GM23338 (cell line): ENCODE results near the gene GRIK2. TPM values are rescaled to one million over a fixed set of nuclear protein-coding genes. Genes with fewer than 3 reads are reported as not detected.

Experiments used
- ATAC-seq: fragments of 200-7000 bp; cut with Tn5 transposase; 3 replicates; pipeline ENCODE4 v1.9.1; 2020
- DNase-seq: peaks from one replicate; pipeline ENCODE4 v3.0.0-alpha.2; 2015; ENCODE audit warnings: low spot score
- H2AFZ ChIP-seq: fragments of 200-600 bp; sonication (generic); 2 replicates; pipeline ENCODE4 v1.8.0; 2016; ENCODE audit warnings: antibody characterized with exemption, mild to moderate bottlenecking, moderate library complexity
- H3F3A ChIP-seq: fragments of 200-600 bp; sonication (generic); replicated peaks from 2 replicates; pipeline ENCODE4 v1.8.0; 2017; ENCODE audit warnings: antibody characterized with exemption, mixed run types, low read depth
- H3K27ac ChIP-seq: fragments of 200-600 bp; sonication (generic); 2 replicates; pipeline ENCODE4 v1.6.1; 2016; ENCODE audit warnings: low read depth
- H3K27me3 ChIP-seq: fragments of 200-600 bp; sonication (generic); 2 replicates; pipeline ENCODE4 v1.8.0; 2016; ENCODE audit warnings: mild to moderate bottlenecking, mixed run types, moderate library complexity; ENCODE audit not compliant: insufficient read depth
- H3K36me3 ChIP-seq: fragments of 200-600 bp; sonication (generic); 2 replicates; pipeline ENCODE4 v1.8.0; 2016; ENCODE audit warnings: mild to moderate bottlenecking; ENCODE audit not compliant: insufficient read depth
- H3K4me1 ChIP-seq: fragments of 200-600 bp; sonication (generic); 2 replicates; pipeline ENCODE4 v1.8.0; 2016; ENCODE audit warnings: mild to moderate bottlenecking, moderate library complexity; ENCODE audit not compliant: insufficient read depth
- H3K4me2 ChIP-seq: fragments of 200-600 bp; sonication (generic); 2 replicates; pipeline ENCODE4 v1.7.1; 2017; ENCODE audit warnings: mixed run types
- H3K4me3 ChIP-seq: fragments of 200-600 bp; sonication (generic); 2 replicates; pipeline ENCODE4 v1.6.1; 2016; ENCODE audit warnings: mixed run types
- H3K79me2 ChIP-seq: fragments of 200-600 bp; sonication (generic); replicated peaks from 2 replicates; pipeline ENCODE4 v1.8.0; 2017; ENCODE audit warnings: mild to moderate bottlenecking; ENCODE audit not compliant: insufficient read depth
- H3K9me2 ChIP-seq: fragments of 200-600 bp; sonication (generic); 2 replicates; pipeline ENCODE4 v1.8.0; 2017; ENCODE audit not compliant: insufficient read depth
- H4K20me1 ChIP-seq: fragments of 200-600 bp; sonication (generic); replicated peaks from 2 replicates; pipeline ENCODE4 v1.8.0; 2017; ENCODE audit warnings: mild to moderate bottlenecking; ENCODE audit not compliant: insufficient read depth
- H3K27ac Mint-ChIP-seq: 2 replicates; pipeline ENCODE4 v1.8.0; 2020; ENCODE audit warnings: inconsistent platforms, mild to moderate bottlenecking, moderate library complexity, mixed read lengths
- H3K27me3 Mint-ChIP-seq: 3 replicates; pipeline ENCODE4 v1.8.0; 2022; ENCODE audit warnings: low read depth, mild to moderate bottlenecking, moderate library complexity, mixed read lengths, inconsistent platforms; ENCODE audit not compliant: insufficient read depth, poor library complexity
- H3K36me3 Mint-ChIP-seq: 3 replicates; pipeline ENCODE4 v1.8.0; 2021; ENCODE audit warnings: low read depth, mild to moderate bottlenecking, inconsistent platforms, moderate library complexity, mixed read lengths
- H3K4me1 Mint-ChIP-seq: 3 replicates; pipeline ENCODE4 v1.8.0; 2020; ENCODE audit warnings: mild to moderate bottlenecking, inconsistent platforms, mixed read lengths
- H3K4me3 Mint-ChIP-seq: 3 replicates; pipeline ENCODE4 v1.8.0; 2021; ENCODE audit warnings: moderate library complexity, mild to moderate bottlenecking, inconsistent platforms, mixed read lengths
- H3K9me3 Mint-ChIP-seq: 3 replicates; pipeline ENCODE4 v1.8.0; 2020; ENCODE audit warnings: moderate library complexity, mild to moderate bottlenecking, inconsistent platforms, mixed read lengths
- CREB1 ChIP-seq: fragments of 250-450 bp; sonication (Bioruptor Pico); IDR thresholded peaks from 2 replicates; pipeline ENCODE4 v1.5.0; 2020; ENCODE audit warnings: low read depth, mild to moderate bottlenecking, moderate library complexity
- EZH2phosphoT487 ChIP-seq: fragments of 200-600 bp; sonication (generic); IDR thresholded peaks from one replicate; pipeline ENCODE4 v1.8.1; 2018; ENCODE audit warnings: antibody characterized with exemption; ENCODE audit not compliant: unreplicated experiment
- JUNB ChIP-seq: IDR thresholded peaks from one replicate; pipeline ENCODE4 v1.6.1; 2016; ENCODE audit warnings: antibody characterized with exemption; ENCODE audit not compliant: unreplicated experiment
- NANOG ChIP-seq: IDR thresholded peaks from 2 replicates; pipeline ENCODE4 v1.6.1; 2016; ENCODE audit warnings: antibody characterized with exemption, borderline replicate concordance
- POLR2AphosphoS5 ChIP-seq: IDR thresholded peaks from 2 replicates; pipeline ENCODE4 v1.6.1; 2016; ENCODE audit warnings: antibody characterized with exemption, low read depth
- ZNF114 ChIP-seq: fragments of 250-450 bp; sonication (Bioruptor Pico); IDR thresholded peaks from 2 replicates; pipeline ENCODE4 v1.5.0; 2020; ENCODE audit warnings: mild to moderate bottlenecking, moderate library complexity
- ZNF331 ChIP-seq: fragments of 250-450 bp; sonication (Bioruptor Pico); IDR thresholded peaks from 2 replicates; pipeline ENCODE4 v1.5.0; 2020; ENCODE audit warnings: low read depth, mild to moderate bottlenecking, moderate library complexity
- polyA plus RNA-seq: library from polyadenylated mRNA; unstranded; fragments of >200 nt; fragmentation: Nextera tagmentation; extraction: Ambion mirVana; gene quantifications from 2 replicates; pipeline ENCODE4 v1.2.1, GENCODE V29; 2016
- total RNA-seq: library from RNA; depleted of rRNA; stranded (reverse); fragments of >200 nt; shearing (Covaris generic); gene quantifications from 2 replicates; pipeline ENCODE4 v1.2.3, GENCODE V29; 2014
- TF ChIP-seq, protein P1 (sequence below): IDR thresholded peaks from one replicate; pipeline ENCODE4 v1.6.1; 2018; ENCODE audit warnings: antibody characterized with exemption; ENCODE audit not compliant: unreplicated experiment
- TF ChIP-seq, protein P2 (sequence below): IDR thresholded peaks from 2 replicates; pipeline ENCODE4 v1.6.1; 2016; ENCODE audit warnings: antibody characterized with exemption
- TF ChIP-seq, protein P3 (sequence below): fragments of 250-450 bp; sonication (Bioruptor Pico); IDR thresholded peaks from 2 replicates; pipeline ENCODE4 v1.5.0; 2020; ENCODE audit warnings: mild to moderate bottlenecking, moderate library complexity

Gene GRIK2
- total and polyA plus RNA-seq, 2 experiments from 2014 or later = 0.73 to 3.0 TPM

DNA sequence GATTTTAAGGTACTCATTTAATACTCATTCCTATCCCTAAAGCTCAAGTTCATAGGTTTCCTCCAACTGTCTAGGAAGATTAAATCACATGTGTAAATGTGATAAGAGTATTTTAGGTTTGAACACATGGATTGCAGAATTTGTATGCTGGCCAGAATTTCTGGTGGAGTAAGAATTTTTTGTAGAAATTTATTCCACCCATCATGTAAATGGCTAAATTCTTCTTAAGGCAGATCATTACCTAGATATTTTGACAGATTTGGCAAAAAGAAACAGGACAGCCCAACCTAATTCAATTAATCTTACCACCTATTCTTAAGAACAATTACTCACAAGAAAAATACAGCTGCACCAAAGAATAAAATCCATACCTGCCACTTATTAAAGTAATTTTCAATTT is 261.6 kb downstream of the GRIK2 start:
- Histone ChIP-seq H3K27ac (no peak overlapping the region), H3F3A (no peaks in the 10 kb centered on the region), H3K79me2 (no peaks in the 10 kb centered on the region), H3K36me3 (no peaks in the 10 kb centered on the region), H3K9me2 (no peaks in the 10 kb centered on the region; the same call in 1 of the 2 replicates), H3K4me1 (peaks cover 21% of the 10 kb centered on the region), H4K20me1 (no peaks in the 10 kb centered on the region), H3K27me3 (no peaks in the 10 kb centered on the region), H3K4me2 (no peak overlapping the region), H3K4me3 (no peak overlapping the region), H2AFZ (no peak overlapping the region)
- H3K36me3 Mint-ChIP-seq = peaks cover 19% of the 10 kb centered on the region
- no peak for ATAC-seq
- peaks cover 26% of the 10 kb centered on the region for H3K4me1 Mint-ChIP-seq
- H3K4me3 Mint-ChIP-seq = no peak overlapping the region
- peaks cover 8% of the 10 kb centered on the region for H3K27me3 Mint-ChIP-seq
- TF ChIP-seq ZNF331 (CRISPR knock-in tag) (no peak), POLR2AphosphoS5 (no peak), NANOG (no peak), EZH2phosphoT487 (no peak), ZNF114 (no peak), JUNB (no peak), CREB1 (CRISPR knock-in tag) (no peak)
- TF ChIP-seq, protein P1, sequence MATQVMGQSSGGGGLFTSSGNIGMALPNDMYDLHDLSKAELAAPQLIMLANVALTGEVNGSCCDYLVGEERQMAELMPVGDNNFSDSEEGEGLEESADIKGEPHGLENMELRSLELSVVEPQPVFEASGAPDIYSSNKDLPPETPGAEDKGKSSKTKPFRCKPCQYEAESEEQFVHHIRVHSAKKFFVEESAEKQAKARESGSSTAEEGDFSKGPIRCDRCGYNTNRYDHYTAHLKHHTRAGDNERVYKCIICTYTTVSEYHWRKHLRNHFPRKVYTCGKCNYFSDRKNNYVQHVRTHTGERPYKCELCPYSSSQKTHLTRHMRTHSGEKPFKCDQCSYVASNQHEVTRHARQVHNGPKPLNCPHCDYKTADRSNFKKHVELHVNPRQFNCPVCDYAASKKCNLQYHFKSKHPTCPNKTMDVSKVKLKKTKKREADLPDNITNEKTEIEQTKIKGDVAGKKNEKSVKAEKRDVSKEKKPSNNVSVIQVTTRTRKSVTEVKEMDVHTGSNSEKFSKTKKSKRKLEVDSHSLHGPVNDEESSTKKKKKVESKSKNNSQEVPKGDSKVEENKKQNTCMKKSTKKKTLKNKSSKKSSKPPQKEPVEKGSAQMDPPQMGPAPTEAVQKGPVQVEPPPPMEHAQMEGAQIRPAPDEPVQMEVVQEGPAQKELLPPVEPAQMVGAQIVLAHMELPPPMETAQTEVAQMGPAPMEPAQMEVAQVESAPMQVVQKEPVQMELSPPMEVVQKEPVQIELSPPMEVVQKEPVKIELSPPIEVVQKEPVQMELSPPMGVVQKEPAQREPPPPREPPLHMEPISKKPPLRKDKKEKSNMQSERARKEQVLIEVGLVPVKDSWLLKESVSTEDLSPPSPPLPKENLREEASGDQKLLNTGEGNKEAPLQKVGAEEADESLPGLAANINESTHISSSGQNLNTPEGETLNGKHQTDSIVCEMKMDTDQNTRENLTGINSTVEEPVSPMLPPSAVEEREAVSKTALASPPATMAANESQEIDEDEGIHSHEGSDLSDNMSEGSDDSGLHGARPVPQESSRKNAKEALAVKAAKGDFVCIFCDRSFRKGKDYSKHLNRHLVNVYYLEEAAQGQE = no peak
- TF ChIP-seq, protein P2, sequence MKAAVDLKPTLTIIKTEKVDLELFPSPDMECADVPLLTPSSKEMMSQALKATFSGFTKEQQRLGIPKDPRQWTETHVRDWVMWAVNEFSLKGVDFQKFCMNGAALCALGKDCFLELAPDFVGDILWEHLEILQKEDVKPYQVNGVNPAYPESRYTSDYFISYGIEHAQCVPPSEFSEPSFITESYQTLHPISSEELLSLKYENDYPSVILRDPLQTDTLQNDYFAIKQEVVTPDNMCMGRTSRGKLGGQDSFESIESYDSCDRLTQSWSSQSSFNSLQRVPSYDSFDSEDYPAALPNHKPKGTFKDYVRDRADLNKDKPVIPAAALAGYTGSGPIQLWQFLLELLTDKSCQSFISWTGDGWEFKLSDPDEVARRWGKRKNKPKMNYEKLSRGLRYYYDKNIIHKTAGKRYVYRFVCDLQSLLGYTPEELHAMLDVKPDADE = no peak
- TF ChIP-seq, protein P3, sequence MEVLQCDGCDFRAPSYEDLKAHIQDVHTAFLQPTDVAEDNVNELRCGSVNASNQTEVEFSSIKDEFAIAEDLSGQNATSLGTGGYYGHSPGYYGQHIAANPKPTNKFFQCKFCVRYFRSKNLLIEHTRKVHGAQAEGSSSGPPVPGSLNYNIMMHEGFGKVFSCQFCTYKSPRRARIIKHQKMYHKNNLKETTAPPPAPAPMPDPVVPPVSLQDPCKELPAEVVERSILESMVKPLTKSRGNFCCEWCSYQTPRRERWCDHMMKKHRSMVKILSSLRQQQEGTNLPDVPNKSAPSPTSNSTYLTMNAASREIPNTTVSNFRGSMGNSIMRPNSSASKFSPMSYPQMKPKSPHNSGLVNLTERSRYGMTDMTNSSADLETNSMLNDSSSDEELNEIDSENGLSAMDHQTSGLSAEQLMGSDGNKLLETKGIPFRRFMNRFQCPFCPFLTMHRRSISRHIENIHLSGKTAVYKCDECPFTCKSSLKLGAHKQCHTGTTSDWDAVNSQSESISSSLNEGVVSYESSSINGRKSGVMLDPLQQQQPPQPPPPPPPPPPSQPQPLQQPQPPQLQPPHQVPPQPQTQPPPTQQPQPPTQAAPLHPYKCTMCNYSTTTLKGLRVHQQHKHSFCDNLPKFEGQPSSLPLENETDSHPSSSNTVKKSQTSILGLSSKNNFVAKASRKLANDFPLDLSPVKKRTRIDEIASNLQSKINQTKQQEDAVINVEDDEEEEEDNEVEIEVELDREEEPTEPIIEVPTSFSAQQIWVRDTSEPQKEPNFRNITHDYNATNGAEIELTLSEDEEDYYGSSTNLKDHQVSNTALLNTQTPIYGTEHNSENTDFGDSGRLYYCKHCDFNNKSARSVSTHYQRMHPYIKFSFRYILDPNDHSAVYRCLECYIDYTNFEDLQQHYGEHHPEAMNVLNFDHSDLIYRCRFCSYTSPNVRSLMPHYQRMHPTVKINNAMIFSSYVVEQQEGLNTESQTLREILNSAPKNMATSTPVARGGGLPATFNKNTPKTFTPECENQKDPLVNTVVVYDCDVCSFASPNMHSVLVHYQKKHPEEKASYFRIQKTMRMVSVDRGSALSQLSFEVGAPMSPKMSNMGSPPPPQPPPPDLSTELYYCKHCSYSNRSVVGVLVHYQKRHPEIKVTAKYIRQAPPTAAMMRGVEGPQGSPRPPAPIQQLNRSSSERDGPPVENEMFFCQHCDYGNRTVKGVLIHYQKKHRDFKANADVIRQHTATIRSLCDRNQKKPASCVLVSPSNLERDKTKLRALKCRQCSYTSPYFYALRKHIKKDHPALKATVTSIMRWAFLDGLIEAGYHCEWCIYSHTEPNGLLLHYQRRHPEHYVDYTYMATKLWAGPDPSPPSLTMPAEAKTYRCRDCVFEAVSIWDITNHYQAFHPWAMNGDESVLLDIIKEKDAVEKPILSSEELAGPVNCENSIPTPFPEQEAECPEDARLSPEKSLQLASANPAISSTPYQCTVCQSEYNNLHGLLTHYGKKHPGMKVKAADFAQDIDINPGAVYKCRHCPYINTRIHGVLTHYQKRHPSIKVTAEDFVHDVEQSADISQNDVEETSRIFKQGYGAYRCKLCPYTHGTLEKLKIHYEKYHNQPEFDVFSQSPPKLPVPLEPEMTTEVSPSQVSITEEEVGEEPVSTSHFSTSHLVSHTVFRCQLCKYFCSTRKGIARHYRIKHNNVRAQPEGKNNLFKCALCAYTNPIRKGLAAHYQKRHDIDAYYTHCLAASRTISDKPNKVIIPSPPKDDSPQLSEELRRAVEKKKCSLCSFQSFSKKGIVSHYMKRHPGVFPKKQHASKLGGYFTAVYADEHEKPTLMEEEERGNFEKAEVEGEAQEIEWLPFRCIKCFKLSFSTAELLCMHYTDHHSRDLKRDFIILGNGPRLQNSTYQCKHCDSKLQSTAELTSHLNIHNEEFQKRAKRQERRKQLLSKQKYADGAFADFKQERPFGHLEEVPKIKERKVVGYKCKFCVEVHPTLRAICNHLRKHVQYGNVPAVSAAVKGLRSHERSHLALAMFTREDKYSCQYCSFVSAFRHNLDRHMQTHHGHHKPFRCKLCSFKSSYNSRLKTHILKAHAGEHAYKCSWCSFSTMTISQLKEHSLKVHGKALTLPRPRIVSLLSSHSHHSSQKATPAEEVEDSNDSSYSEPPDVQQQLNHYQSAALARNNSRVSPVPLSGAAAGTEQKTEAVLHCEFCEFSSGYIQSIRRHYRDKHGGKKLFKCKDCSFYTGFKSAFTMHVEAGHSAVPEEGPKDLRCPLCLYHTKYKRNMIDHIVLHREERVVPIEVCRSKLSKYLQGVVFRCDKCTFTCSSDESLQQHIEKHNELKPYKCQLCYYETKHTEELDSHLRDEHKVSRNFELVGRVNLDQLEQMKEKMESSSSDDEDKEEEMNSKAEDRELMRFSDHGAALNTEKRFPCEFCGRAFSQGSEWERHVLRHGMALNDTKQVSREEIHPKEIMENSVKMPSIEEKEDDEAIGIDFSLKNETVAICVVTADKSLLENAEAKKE (CRISPR knock-in tag) = no peak
- DNase-seq = no peak
- H3K9me3 Mint-ChIP-seq = peaks cover 12% of the 10 kb centered on the region
- no peak overlapping the region for H3K27ac Mint-ChIP-seq
